22Rv1 (cell line): ENCODE data around the gene PTK6.

Experiments
- ZFX ChIP-seq: fragments of 450-650 bp; IDR thresholded peaks from 2 replicates; pipeline ENCODE4 v1.6.1; 2017; ENCODE audit warnings: antibody characterized with exemption, borderline replicate concordance
- TF ChIP-seq, protein P1 (sequence below): fragments of 450-650 bp; IDR thresholded peaks from 2 replicates; pipeline ENCODE4 v1.5.1; 2017; ENCODE audit warnings: mild to moderate bottlenecking

DNA sequence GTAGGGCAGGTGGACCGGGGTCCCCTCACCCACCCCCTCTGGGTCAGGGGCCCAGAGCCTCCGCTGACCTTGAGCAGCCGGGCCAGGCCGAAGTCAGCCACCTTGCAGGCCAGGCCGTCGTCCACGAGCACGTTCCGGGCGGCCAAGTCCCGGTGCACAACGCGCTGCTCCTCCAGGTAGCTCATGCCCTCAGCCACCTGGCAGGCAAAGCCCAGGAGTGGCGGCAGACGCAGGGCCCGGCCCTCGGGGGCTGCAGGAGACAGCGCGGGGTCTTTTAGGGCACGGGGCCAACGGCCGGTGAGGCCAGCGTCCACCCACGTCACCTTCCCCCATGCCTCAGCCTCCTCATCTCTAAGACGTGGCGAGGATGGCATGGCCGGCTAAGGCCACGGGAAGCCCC lies 4.2 kb upstream of the PTK6 start:
- TF ChIP-seq, protein P1, sequence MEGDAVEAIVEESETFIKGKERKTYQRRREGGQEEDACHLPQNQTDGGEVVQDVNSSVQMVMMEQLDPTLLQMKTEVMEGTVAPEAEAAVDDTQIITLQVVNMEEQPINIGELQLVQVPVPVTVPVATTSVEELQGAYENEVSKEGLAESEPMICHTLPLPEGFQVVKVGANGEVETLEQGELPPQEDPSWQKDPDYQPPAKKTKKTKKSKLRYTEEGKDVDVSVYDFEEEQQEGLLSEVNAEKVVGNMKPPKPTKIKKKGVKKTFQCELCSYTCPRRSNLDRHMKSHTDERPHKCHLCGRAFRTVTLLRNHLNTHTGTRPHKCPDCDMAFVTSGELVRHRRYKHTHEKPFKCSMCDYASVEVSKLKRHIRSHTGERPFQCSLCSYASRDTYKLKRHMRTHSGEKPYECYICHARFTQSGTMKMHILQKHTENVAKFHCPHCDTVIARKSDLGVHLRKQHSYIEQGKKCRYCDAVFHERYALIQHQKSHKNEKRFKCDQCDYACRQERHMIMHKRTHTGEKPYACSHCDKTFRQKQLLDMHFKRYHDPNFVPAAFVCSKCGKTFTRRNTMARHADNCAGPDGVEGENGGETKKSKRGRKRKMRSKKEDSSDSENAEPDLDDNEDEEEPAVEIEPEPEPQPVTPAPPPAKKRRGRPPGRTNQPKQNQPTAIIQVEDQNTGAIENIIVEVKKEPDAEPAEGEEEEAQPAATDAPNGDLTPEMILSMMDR = no peak
- TF ChIP-seq ZFX = no peak
